ENCODE measurements around the gene GRAMD1A.

GRCh38 chr19:35052599-35053190, 52.6 kb downstream of the GRAMD1A start:
- no peak for TF ChIP-seq CTCF (IDR thresholded peaks at IDR 0.05)
- TF ChIP-seq POLR2A (IDR thresholded peaks at IDR 0.05): no peak

All from Peyer's patch (tissue), 4 donors.